ENCODE data around the gene KIAA1328. TPM values are rescaled to one million over a fixed set of nuclear protein-coding genes. Genes with fewer than 3 reads are reported as not detected.
A peak's percentile ranks its signal among the peaks of the same experiment; 100 is the strongest.

KIAA1328 gene
- total and polyA plus RNA-seq, 11 donors: 1.4 to 6.4 (median 4.0) TPM

GRCh38 chr18:36786686-36787085 lies 42.2 kb upstream of the KIAA1328 start:
- DNase-seq (peak in 4 of 5 donors; percentile 34 to 70 (median 44)), ATAC-seq (peak; percentile 75 to 89 (median 86))
- 43 to 55% (median 46%) methylated on average over 4 of the region's 4 CpGs for WGBS, 4 donors
- H3K27me3 ChIP-seq: no peaks in the 10 kb centered on the region
- H3K4me1 ChIP-seq: peaks cover 0 to 21% (median 9%) of the 10 kb centered on the region in 12 donors
- H3K27ac ChIP-seq: peak overlapping the region in 8 of 12 donors; percentile 8 to 81 (median 54)
- TF ChIP-seq, protein P1, sequence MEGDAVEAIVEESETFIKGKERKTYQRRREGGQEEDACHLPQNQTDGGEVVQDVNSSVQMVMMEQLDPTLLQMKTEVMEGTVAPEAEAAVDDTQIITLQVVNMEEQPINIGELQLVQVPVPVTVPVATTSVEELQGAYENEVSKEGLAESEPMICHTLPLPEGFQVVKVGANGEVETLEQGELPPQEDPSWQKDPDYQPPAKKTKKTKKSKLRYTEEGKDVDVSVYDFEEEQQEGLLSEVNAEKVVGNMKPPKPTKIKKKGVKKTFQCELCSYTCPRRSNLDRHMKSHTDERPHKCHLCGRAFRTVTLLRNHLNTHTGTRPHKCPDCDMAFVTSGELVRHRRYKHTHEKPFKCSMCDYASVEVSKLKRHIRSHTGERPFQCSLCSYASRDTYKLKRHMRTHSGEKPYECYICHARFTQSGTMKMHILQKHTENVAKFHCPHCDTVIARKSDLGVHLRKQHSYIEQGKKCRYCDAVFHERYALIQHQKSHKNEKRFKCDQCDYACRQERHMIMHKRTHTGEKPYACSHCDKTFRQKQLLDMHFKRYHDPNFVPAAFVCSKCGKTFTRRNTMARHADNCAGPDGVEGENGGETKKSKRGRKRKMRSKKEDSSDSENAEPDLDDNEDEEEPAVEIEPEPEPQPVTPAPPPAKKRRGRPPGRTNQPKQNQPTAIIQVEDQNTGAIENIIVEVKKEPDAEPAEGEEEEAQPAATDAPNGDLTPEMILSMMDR (IDR thresholded peaks at IDR 0.05): no peak
- TF ChIP-seq POLR2A (IDR thresholded peaks at IDR 0.05): no peak
- peaks cover 0 to 35% (median 25%) of the 10 kb centered on the region in 9 donors for H3K36me3 ChIP-seq
- H3K4me3 ChIP-seq: no peak overlapping the region
- H3K9me3 ChIP-seq: no peaks in the 10 kb centered on the region
- intact Hi-C loops (cut with DNase I): no loop called here

DNA sequence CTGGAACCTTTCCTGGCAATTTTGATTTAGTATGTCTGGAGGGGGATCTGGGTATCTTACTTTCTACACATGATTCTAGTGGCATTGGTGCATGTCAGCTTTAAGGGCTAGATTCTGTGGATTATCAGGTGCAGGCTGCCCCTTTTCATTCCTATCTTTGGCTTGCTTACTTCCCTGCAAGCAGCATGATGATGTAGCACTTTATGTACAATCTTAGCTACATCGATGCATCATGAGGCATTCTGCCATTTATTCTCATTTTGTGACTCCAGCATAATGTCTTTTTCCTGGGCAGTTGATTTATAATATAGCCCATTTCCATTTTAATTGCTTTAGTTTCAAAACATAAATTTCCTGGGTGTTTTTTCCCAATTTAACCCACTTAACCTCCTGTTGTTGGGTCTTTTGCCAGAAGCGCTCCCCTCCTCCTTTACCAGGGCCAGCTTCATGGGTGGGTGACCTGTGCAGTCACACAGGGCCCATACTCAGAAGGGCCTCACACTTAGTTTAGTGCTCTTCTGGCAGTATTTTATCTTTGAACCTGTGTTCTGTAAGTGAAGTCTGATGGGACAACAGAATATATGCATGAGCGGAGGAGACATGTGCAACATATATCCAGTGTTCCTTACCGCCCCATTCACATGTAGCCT lies 36.2 kb upstream of the KIAA1328 start:
- ATAC-seq: no peak
- no peaks in the 10 kb centered on the region for H3K9me3 ChIP-seq
- intact Hi-C loops (cut with DNase I): no loop called here
- no peak overlapping the region for H3K4me3 ChIP-seq
- TF ChIP-seq POLR2A (IDR thresholded peaks at IDR 0.05): no peak
- TF ChIP-seq, protein P1 (IDR thresholded peaks at IDR 0.05): no peak
- H3K36me3 ChIP-seq: peaks cover 0 to 82% (median 67%) of the 10 kb centered on the region in 9 donors
- no peaks in the 10 kb centered on the region for H3K27me3 ChIP-seq
- peaks cover 0 to under 1% (median 0%) of the 10 kb centered on the region in 12 donors for H3K4me1 ChIP-seq
- no peak for DNase-seq
- 95 to 97% (median 96%) methylated on average over 4 of the region's 4 CpGs for WGBS, 4 donors
- H3K27ac ChIP-seq: no peak overlapping the region

DNA sequence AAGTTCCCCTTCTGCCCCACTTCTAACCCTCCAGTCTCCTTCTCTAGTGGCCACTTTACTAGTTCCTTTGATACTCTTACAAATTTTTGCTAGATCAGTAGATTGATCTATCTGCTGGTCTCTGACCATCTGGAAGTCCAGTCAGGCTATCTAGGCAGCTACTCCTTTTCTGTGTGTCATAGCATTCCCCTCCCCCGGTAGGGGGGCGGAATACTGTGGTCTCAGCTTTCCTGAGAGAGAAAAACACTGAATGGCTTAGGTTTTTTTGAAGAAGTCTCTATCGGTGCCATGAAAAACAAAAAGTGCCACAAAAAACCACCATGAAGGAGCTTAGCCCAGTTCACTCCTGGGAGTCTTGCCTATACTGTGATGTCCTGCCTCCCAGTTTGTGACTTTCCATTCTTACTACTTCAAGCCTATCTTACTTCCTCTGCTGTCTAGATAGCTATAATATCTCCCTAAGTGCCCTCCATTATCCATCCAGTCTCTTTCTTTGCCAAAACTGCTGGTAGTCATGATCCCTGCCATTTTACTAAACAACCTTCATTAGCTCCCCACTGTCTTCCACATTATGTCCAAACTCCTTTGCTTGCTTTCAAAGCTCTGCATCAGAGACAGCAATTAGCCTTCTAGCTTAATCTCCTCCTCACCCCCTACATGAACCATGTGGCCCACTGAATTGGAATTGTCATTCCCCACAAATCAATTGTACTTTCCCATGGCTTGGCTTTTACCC lies 30.0 kb upstream of the KIAA1328 start:
- Histone ChIP-seq H3K27ac (no peak overlapping the region), H3K27me3 (no peaks in the 10 kb centered on the region), H3K4me3 (no peak overlapping the region), H3K4me1 (no peaks in the 10 kb centered on the region), H3K9me3 (no peaks in the 10 kb centered on the region), H3K36me3 (peaks cover 0 to 91% (median 71%) of the 10 kb centered on the region in 9 donors)
- intact Hi-C loops (cut with DNase I): no loop called here
- DNase-seq (no peak), ATAC-seq (no peak)
- TF ChIP-seq, protein P1 (IDR thresholded peaks at IDR 0.05): no peak
- no peak for TF ChIP-seq POLR2A (IDR thresholded peaks at IDR 0.05)
- 90 to 92% (median 91%) methylated on average over 3 of the region's 3 CpGs for WGBS, 4 donors

DNA sequence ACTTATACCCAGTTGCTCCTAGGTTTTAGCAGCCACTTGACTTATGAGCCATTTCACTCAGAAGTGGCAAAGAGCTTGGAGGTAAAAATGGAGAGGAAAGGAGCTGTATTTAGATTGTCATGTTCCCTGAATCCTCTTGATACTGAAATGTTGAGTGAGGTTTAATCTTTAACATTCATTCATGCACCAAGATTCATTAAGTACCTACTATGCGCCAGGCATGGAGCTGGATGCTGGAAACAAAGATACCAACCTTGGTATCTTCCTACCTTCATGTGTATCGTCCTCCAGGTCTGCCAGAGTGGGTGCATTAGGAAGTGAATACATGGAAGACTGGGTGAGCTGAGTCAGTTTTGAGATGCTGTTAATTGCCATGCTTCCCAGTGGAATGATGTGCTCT lies 23.8 kb upstream of the KIAA1328 start:
- ATAC-seq: no peak
- H3K4me1 ChIP-seq: peaks cover 0 to 7% (median 1%) of the 10 kb centered on the region in 12 donors
- no peaks in the 10 kb centered on the region for H3K27me3 ChIP-seq
- peaks cover 0 to 74% (median 39%) of the 10 kb centered on the region in 9 donors for H3K36me3 ChIP-seq
- H3K9me3 ChIP-seq: no peaks in the 10 kb centered on the region
- TF ChIP-seq POLR2A (IDR thresholded peaks at IDR 0.05): no peak
- TF ChIP-seq, protein P1 (IDR thresholded peaks at IDR 0.05): no peak
- 97 to 100% (median 97%) methylated on average over 2 of the region's 2 CpGs for WGBS, 4 donors
- H3K4me3 ChIP-seq: no peak overlapping the region
- intact Hi-C loops (cut with DNase I): loop anchor here in 6 of 10 donors (5.0 to 10.0 kb wide), 5 partner anchors 33 to 710 kb away; no protein-coding TSS in a partner anchor
- H3K27ac ChIP-seq: no peak overlapping the region
- DNase-seq: no peak

Data from heart left ventricle (tissue), 16 donors.